ENCODE results near the gene FLYWCH2.
A peak's percentile ranks its signal among the peaks of the same experiment; 100 is the strongest.

Gene FLYWCH2, protein sequence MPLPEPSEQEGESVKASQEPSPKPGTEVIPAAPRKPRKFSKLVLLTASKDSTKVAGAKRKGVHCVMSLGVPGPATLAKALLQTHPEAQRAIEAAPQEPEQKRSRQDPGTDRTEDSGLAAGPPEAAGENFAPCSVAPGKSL

DNA sequence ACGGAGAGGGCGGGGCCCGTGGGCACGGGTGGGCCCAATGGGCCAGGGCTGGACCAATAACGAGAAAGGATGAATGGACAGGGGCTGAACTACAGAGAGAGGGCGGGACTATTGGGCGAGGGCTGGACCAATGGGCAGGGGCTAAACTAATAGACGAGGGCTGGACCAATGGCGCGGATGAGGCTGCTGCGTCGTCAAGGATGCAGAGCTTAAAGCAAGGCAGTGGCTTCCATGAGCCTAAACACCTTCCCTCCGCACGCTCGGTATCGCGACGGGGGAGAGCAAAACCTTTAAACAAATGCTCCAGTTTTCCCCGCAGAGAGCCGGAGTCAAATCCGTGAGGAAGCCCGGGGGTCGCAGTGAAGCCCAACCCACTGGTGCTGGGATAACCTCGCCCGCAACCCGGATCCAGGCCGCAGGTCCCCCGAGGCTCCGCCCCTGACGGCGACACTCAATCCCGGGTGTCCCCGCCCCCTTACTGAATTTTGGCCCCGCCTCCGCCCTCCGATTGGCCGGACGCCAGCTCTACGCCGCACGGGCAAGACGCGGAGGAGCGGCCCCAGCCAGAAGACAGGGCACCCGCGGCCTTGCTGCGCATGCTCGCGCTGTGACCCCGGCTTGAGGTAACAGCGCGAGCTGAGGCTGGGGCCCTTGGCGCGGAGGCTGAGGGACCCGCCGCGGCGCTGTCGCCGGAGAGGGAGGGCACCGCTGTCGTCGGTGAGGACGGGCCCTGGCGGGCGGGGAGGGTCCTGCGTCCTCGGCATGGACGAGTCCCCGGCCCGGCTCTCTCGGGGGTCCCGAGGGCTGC is at the start of gene FLYWCH2:
FLYWCH2 (plus strand) TSS at position 566 of the 808 bp plus-strand sequence. CDS start 13,235 bp downstream, outside the sequence.
- Mint-ChIP-seq H3K4me1 (peaks cover 13% of the 10 kb centered on the region), H3K9me3 (no peaks in the 10 kb centered on the region), H3K4me3 (peak within 1 kb of the TSS; percentile 90), H3K27ac (ENCODE audit: low read depth) (peak within 1 kb of the TSS; percentile 93), H3K27me3 (no peaks in the 10 kb centered on the region), H3K36me3 (ENCODE audit: insufficient read depth) (peaks cover 8% of the 10 kb centered on the region)
- ATAC-seq (replicated peaks; ENCODE audit: extremely low read depth, poor library complexity, severe bottlenecking) (peak; percentile 94), DNase-seq (ENCODE audit: low spot score in 2 of 2) (peak; percentile 100)

DNA sequence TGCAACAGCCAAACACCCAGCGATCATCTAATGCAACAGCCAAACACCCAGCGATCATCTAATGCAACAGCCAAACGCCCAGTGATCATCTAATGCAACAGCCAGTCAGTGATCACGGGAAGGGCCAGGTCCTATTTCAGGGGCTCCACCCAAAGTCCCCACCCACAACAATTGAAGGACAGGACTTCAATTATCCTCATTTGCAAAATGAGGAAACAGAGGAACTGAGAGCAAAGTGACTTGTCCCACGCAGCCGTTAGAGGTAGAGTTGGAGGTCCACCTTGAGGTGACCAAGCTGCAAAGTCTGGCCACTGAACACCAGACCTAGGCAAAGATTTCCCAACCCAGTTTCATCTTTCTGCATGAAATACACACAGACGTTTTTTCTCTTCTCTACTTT is 49.2 kb upstream of the FLYWCH2 start:
- H3K4me1 Mint-ChIP-seq, result peaks cover 11% of the 10 kb centered on the region
- H3K9me3 Mint-ChIP-seq, result no peaks in the 10 kb centered on the region
- H3K36me3 Mint-ChIP-seq (ENCODE audit: insufficient read depth), result no peaks in the 10 kb centered on the region
- H3K4me3 Mint-ChIP-seq, result no peak overlapping the region
- peaks cover 11% of the 10 kb centered on the region for H3K27me3 Mint-ChIP-seq
- no peak for DNase-seq (ENCODE audit: low spot score in 2 of 2)
- no peak overlapping the region for H3K27ac Mint-ChIP-seq (ENCODE audit: low read depth)
- no peak for ATAC-seq (replicated peaks; ENCODE audit: extremely low read depth, poor library complexity, severe bottlenecking)

DNA sequence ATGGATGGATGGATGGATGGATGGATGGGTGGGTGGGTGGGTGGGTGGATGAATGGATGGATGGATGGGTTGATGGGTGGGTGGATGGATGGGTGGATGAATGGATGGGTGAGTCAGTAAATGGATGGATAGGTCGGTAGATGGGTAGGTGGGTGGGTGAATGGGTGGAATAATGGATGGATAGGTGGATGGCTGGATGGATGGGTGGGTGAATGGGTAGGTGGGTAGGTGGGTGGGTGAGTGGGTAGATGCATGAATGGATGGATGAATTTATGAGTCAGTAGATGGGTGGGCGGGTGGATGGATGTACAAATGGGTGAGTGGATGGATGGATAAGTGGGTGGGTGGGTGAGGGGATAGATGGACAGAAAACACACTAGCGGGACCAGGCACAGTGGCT is 48.0 kb upstream of the FLYWCH2 start:
- no peaks in the 10 kb centered on the region for H3K9me3 Mint-ChIP-seq
- no peak for DNase-seq (ENCODE audit: low spot score in 2 of 2)
- H3K4me3 Mint-ChIP-seq, result no peak overlapping the region
- ATAC-seq (replicated peaks; ENCODE audit: extremely low read depth, poor library complexity, severe bottlenecking), result no peak
- peak overlapping the region; percentile 39 for H3K27ac Mint-ChIP-seq (ENCODE audit: low read depth)
- H3K36me3 Mint-ChIP-seq (ENCODE audit: insufficient read depth), result no peaks in the 10 kb centered on the region
- H3K4me1 Mint-ChIP-seq, result peaks cover 20% of the 10 kb centered on the region
- H3K27me3 Mint-ChIP-seq, result peaks cover 11% of the 10 kb centered on the region

DNA sequence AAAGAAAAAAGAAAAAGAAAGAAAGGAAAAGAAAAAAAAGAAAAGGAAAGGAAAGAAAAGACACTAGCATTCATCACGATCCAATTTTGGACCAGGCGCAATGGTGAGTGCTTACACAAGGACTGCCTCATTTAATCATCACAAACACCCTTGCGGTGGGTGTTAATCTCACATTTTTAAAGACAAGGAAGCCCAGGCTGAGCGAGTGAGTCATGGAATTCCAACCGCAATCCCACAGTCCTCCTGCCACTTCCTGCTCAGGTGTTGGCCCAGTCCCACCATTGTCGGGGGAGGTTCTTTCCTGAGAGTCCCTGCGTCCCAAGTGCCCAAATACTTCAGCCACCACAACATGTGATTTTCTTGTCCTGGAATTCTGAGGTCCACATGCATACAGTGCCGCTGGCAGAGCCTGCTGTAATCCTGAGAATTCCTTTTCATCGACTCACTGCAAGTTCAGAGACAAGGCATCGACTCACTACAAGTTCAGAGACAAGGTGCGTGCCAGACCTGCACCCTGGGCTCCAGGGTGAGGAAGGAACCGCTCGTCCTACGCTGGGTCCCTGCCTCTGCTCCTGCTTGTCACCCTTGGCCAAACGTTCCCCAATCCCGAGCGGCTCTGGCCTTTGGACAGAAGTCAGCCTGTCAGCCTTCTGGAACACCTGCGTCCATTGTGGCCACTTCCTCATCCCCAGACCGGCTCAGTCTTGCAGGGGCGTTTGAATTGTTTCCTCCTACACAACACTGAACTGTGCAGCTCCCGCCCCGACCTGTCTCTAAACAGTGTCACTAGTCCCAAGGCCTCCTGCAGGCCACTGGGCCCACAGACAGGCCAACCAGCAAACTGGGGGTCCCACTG is 47.1 kb upstream of the FLYWCH2 start:
- Mint-ChIP-seq H3K27ac (ENCODE audit: low read depth) (peak overlapping the region; percentile 39), H3K27me3 (peaks cover 6% of the 10 kb centered on the region), H3K4me1 (peaks cover 22% of the 10 kb centered on the region), H3K36me3 (ENCODE audit: insufficient read depth) (no peaks in the 10 kb centered on the region), H3K4me3 (no peak overlapping the region), H3K9me3 (no peaks in the 10 kb centered on the region)
- DNase-seq (ENCODE audit: low spot score in 2 of 2) (no peak), ATAC-seq (replicated peaks; ENCODE audit: extremely low read depth, poor library complexity, severe bottlenecking) (no peak)

DNA sequence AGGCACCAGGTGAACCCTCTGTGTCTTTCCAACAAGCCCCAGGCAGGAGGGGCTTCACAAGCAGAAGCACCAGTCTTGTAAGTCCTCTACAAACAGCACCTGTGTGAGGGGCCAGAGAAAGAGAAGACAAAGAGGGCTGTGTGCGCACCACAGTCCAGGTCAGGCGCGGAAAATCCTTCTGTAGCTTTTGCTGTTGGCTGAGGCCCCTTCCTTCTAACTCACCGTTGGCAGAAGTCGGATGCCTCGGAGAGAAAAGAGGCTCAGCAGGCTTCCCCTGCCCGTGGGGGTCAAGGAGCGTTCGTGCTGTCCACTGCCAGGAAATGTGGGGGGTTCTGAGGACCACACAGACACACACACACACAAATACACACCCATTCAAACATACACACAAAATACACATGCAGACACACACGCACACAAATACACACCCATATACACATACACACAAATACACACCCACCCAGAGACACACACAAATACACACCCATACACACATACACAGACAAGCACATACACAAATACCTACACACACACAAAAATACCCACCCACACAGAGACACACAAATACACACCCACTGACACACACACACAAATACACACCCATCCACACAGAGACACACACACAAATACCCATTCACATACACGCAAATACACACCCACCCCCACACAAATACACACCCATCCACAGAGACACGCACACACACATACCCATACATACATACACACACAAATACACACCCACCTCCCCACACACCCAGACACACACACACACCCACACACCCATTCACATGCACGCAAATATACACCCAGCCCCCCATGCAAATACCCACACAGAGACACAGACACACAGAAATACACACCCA is 46.1 kb upstream of the FLYWCH2 start:
- no peak overlapping the region for H3K4me3 Mint-ChIP-seq
- H3K9me3 Mint-ChIP-seq, result no peaks in the 10 kb centered on the region
- peaks cover 2% of the 10 kb centered on the region for H3K36me3 Mint-ChIP-seq (ENCODE audit: insufficient read depth)
- H3K27me3 Mint-ChIP-seq, result no peaks in the 10 kb centered on the region
- DNase-seq (ENCODE audit: low spot score in 2 of 2) (no peak), ATAC-seq (replicated peaks; ENCODE audit: extremely low read depth, poor library complexity, severe bottlenecking) (no peak)
- H3K27ac Mint-ChIP-seq (ENCODE audit: low read depth), result no peak overlapping the region
- peaks cover 25% of the 10 kb centered on the region for H3K4me1 Mint-ChIP-seq

DNA sequence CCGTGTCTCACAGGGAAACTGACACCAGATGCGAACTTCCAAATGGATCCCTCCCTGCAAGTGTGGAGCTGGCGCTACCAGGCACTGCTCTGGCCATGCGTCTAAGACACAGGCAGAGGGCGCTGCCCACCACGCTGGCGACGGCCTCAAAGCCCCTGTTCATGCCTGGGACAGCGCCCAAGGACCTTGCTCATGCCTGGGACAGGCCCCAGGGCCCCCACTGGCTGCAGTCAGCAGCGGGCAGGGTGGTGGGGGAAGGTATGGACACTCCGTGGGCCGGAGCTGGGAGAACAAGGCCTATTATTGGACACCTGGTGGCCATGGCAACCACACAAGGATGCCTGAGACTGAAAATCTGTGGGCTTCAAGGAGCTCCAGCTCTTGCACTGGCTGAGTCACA is 44.1 kb upstream of the FLYWCH2 start:
- Mint-ChIP-seq H3K27me3 (no peaks in the 10 kb centered on the region), H3K4me3 (no peak overlapping the region), H3K4me1 (peaks cover 35% of the 10 kb centered on the region), H3K27ac (ENCODE audit: low read depth) (no peak overlapping the region), H3K9me3 (no peaks in the 10 kb centered on the region), H3K36me3 (ENCODE audit: insufficient read depth) (peaks cover 8% of the 10 kb centered on the region)
- DNase-seq (ENCODE audit: low spot score in 2 of 2), result peak; percentile 35 to 42
- ATAC-seq (replicated peaks; ENCODE audit: extremely low read depth, poor library complexity, severe bottlenecking), result peak; percentile 26

DNA sequence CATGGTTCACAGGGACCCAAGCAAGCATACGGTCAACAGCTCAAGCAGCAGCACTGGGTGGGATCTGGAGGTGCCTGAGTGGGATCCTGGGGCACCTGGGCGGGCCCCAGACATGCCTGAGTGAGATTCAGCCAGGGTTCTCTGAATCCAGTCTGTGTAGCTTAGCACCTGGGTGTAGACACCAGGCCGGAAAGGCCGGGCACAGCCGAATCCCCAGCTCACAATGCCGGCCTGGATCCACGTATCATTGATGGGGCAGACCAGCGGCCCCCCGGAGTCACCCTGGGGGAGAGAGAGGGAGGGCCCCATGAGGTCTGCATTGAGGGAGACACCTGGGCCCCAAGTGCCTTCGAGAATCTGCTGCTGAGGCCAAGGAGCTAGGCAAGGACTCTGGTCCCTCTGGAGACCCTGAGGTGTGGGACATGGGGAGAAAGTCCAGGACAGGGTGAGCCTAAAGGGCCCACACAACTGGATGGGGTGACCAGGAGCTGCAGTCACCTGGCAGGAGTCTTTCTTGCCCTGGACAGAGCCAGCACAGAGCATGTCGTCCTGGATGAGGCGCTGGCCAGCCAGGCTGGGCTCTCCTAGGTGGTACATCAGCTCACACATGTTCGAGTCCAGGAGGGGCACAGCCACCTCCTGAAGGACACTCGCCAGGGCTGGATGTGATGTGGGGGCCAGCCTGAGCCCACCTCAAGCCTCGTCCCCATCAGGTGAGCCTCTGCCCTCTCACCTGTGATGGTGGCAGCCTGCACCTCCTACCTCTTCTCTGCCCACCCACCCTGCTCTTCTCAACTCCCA is 43.2 kb upstream of the FLYWCH2 start:
- H3K4me1 Mint-ChIP-seq, result peaks cover 38% of the 10 kb centered on the region
- peaks cover 8% of the 10 kb centered on the region for H3K36me3 Mint-ChIP-seq (ENCODE audit: insufficient read depth)
- DNase-seq (ENCODE audit: low spot score in 2 of 2) (no peak), ATAC-seq (replicated peaks; ENCODE audit: extremely low read depth, poor library complexity, severe bottlenecking) (no peak)
- no peaks in the 10 kb centered on the region for H3K27me3 Mint-ChIP-seq
- H3K27ac Mint-ChIP-seq (ENCODE audit: low read depth), result peak overlapping the region; percentile 58
- H3K4me3 Mint-ChIP-seq, result no peak overlapping the region
- H3K9me3 Mint-ChIP-seq, result no peaks in the 10 kb centered on the region

DNA sequence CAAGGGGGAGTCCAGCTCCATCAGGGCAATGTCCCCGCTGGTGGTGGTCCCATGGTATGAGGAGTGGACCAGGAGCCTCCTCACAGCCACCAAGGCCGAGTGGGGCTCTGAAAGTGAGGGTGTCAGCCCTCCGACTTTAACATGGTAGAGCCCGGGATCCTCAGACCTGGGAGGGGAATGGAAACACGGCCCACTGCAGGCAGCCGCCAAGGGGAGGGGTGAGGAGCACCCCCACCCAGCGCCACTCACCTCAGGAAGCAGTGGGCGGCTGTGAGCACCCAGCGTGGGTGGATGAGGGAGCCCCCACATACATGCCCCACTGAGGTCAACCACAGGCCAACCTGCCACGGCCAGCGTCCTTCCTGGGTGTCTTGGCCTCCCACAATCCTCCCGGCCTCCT is 42.1 kb upstream of the FLYWCH2 start:
- ATAC-seq (replicated peaks; ENCODE audit: extremely low read depth, poor library complexity, severe bottlenecking) (no peak), DNase-seq (ENCODE audit: low spot score in 2 of 2) (no peak)
- Mint-ChIP-seq H3K36me3 (ENCODE audit: insufficient read depth) (peaks cover 8% of the 10 kb centered on the region), H3K27me3 (no peaks in the 10 kb centered on the region), H3K9me3 (no peaks in the 10 kb centered on the region), H3K4me1 (peaks cover 43% of the 10 kb centered on the region), H3K4me3 (peak overlapping the region; percentile 62), H3K27ac (ENCODE audit: low read depth) (peak overlapping the region; percentile 64)

DNA sequence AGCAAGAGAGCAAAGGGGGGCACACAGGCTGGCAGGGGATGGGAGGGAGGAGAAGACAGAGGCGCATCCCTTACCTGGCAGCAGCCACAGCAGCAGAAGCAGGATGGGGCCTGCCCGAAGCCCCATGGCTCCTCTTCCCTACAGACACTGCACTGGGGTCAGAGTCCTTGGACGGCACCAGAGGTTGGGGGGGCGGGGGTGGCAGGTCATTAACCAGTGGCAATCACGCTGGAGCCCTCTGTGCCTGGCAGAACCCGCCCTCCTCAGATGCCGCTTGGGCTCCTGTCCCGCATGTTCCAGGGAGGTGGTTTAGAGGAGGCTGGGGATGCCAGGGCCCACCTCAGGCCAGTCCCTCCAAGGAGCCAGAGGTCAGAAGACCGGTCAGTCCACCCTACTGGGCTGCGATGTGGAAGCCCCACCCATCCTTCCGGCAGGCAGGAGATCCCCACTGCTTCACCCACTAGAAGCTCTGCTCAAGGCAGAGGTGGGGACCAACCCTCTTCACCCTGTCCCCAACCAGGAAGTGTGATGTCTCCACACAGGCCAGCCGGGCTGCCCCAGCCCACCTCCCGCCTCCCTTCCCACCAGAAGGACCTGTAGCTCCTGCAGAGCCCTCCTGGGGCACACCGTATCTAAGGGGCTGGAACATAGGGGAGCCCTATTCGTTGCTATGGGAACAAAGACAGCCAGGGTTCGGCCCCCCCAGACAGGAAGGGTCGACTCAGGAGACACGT is 41.2 kb upstream of the FLYWCH2 start:
- DNase-seq (ENCODE audit: low spot score in 2 of 2) (no peak), ATAC-seq (replicated peaks; ENCODE audit: extremely low read depth, poor library complexity, severe bottlenecking) (peak; percentile 25)
- H3K27ac Mint-ChIP-seq (ENCODE audit: low read depth), result peak overlapping the region; percentile 89
- H3K4me1 Mint-ChIP-seq, result peaks cover 51% of the 10 kb centered on the region
- H3K4me3 Mint-ChIP-seq, result peak overlapping the region; percentile 62
- H3K27me3 Mint-ChIP-seq, result no peaks in the 10 kb centered on the region
- H3K36me3 Mint-ChIP-seq (ENCODE audit: insufficient read depth), result peaks cover 8% of the 10 kb centered on the region
- H3K9me3 Mint-ChIP-seq, result no peaks in the 10 kb centered on the region

DNA sequence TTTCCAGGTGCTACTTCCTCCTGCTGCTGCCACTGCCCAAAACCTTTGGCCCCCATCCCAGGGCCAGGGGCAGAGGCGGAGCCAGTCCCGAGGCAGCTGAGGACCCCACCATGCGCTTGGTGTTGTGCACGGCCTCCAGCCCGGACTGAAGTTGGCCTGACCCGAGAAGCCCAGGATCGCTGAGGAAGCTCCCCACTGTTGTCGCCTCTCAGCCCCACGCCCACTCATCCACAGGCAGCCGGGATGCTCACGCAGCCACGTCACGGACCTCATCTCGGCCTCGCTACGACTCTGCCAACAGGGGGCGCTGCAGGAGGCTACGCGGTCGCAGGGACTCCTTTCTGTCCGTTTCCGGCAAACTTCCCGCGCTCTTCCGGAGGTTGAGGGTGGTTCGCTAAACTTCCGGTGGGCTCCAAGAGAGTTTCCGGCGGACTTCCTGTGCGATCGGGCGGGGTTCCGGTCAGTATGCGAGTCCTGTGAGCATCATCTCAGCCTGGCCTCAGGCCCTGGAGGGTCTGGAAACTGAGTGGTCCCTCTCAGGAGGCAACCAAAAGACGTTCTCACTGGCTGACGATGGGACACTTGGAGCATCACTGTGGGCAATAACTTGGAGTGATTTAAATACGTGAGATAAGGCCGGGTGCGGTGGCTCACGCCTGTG is 40.5 kb upstream of the FLYWCH2 start:
- H3K27me3 Mint-ChIP-seq, result no peaks in the 10 kb centered on the region
- DNase-seq (ENCODE audit: low spot score in 2 of 2) (peak; percentile 57 to 60), ATAC-seq (replicated peaks; ENCODE audit: extremely low read depth, poor library complexity, severe bottlenecking) (peak; percentile 68)
- H3K4me1 Mint-ChIP-seq, result peaks cover 52% of the 10 kb centered on the region
- H3K4me3 Mint-ChIP-seq, result peak overlapping the region; percentile 62
- H3K9me3 Mint-ChIP-seq, result no peaks in the 10 kb centered on the region
- peak overlapping the region; percentile 89 for H3K27ac Mint-ChIP-seq (ENCODE audit: low read depth)
- peaks cover 8% of the 10 kb centered on the region for H3K36me3 Mint-ChIP-seq (ENCODE audit: insufficient read depth)
